ENCODE data around the gene GPR84. TPM values are rescaled to one million over a fixed set of nuclear protein-coding genes. Genes with fewer than 3 reads are reported as not detected.

The GPR84 gene
- total and polyA plus RNA-seq, 9 of the 15 experiments (the other 6 are each of a cell fraction or from before 2014, with no cell fraction given) = 0.07 to 0.18 (median 0.11) TPM; not detected in 5

GRCh38 chr12:54352022-54352531 is 12.2 kb downstream of the GPR84 start (continued):
- TF ChIP-seq RERE (CRISPR knock-in tag; IDR thresholded peaks at IDR 0.05; ENCODE audit: borderline replicate concordance) (no peak), MTA3 (IDR thresholded peaks at IDR 0.05; ENCODE audit: borderline replicate concordance) (no peak), CCNT2 (IDR thresholded peaks at IDR 0.05; ENCODE audit: borderline replicate concordance, extremely low read depth, insufficient read length, low read depth, low read length) (no peak), ZNF23 (CRISPR knock-in tag; IDR thresholded peaks at IDR 0.05) (no peak), NFE2L1 (tag; IDR thresholded peaks at IDR 0.05; ENCODE audit: borderline replicate concordance, low read depth) (no peak), ZC3H4 (CRISPR knock-in tag; IDR thresholded peaks at IDR 0.05; ENCODE audit: borderline replicate concordance) (no peak), NFE2 (IDR thresholded peaks at IDR 0.05; ENCODE audit: low read depth) (no peak), NCOA4 (IDR thresholded peaks at IDR 0.05; ENCODE audit: partially characterized antibody) (no peak), OTX1 (CRISPR knock-in tag; IDR thresholded peaks at IDR 0.05) (0 out of 2 replicates have a peak, but pooled peaks have one; percentile 46), CHD1 (IDR thresholded peaks at IDR 0.05; ENCODE audit: low read length) (no peak), DACH1 (IDR thresholded peaks at IDR 0.05; ENCODE audit: partially characterized antibody) (no peak), ZBTB7A (IDR thresholded peaks at IDR 0.05; ENCODE audit: borderline replicate concordance, control insufficient read depth, low read depth, low read length) (peak; percentile 67; the same call in 1 of the 2 replicates), TRIM24 (IDR thresholded peaks at IDR 0.05) (no peak), ZNF318 (IDR thresholded peaks at IDR 0.05; ENCODE audit: borderline replicate concordance in 1 of 2, low read depth in 1 of 2) (no peak)

Data from K562 (cell line).